ENCODE results near the gene COLEC12.

COLEC12 gene

GRCh38 chr18:473802-474201, 26.7 kb downstream of the COLEC12 start:
- DNase-seq (ENCODE audit: low spot score), result no peak

DNA sequence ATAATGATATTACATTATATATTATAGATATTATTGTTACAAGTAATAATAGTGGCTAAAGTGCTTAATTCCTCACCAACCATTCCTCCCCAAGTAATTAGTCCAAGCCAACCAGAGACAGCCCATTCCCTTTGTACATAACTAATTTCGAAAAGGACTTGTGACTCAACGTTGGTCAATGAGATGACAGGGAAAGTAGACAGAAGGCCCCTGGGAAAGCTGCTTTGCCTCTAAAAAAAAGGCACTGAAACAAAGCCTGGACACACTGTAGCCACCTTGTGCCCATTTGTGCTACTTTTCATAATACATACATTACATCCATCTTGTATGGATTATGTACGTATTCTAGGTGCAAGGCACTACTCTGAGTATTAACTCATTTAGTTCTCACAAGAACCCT, 28.8 kb downstream of the COLEC12 start:
- no peak for DNase-seq (ENCODE audit: low spot score)

DNA sequence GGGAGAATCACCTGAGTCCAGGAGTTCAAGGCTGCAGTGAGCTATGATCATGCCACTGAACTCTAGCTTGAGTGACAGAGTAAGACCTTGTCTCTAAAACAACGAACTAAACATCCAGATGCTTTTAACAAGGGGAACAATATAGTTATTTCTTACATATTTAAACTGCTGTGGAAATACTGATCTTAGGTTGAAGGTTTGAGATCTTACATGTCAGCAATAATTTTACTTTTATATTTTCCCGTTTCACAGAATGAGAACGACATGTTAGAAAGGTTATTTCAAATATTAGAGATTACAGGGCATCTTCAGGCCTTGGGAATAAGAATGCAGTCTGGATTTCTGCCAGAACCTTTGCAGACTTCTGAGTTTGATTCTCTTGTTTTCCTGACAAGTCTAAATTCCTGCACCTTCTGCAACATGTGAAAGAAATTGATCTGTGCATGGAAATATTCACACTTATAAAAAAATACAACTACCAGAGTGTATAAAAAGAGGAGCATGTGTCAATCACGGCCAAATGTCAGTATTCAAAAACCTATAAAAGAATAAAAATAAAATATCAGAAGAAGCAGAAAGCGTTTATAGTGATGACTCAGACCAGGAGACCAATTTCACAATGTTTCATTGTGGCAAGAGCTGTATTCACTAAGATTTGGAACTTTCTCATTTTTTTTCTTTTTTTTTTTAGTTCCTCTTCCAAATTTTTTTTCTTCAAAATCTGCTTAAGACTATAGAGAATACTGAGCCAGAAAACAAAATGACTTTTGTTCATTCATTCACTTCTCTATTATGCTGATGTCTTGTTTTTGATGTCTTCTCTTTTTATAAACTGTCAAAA, 29.6 kb downstream of the COLEC12 start:
- DNase-seq (ENCODE audit: low spot score), result no peak

- DNase-seq (ENCODE audit: low spot score), result no peak
Observed at GRCh38 chr18:468955-469790, 31.3 kb downstream of the COLEC12 start.

- DNase-seq (ENCODE audit: low spot score), result no peak
Observed at GRCh38 chr18:463827-464541, 36.5 kb downstream of the COLEC12 start.

DNA sequence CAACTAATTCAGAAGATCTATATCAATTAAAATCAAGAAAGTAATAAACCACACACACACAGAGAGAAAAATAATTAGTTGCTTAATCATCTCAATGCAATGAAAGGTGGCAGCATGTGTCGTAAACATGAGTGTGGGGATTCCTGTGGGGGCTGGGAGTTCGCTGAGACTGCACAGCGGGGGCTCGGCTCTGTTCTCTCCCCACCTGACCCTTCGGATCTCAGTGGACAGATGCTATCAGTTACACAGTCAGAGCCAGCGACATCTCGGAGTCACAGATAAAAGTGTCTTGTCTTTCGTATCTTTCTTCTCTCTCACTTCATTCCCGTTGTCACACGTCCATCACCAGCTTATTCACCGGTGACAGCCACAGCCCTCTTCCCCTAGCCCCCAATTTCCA, 37.1 kb downstream of the COLEC12 start:
- no peak for DNase-seq (ENCODE audit: low spot score)

DNA sequence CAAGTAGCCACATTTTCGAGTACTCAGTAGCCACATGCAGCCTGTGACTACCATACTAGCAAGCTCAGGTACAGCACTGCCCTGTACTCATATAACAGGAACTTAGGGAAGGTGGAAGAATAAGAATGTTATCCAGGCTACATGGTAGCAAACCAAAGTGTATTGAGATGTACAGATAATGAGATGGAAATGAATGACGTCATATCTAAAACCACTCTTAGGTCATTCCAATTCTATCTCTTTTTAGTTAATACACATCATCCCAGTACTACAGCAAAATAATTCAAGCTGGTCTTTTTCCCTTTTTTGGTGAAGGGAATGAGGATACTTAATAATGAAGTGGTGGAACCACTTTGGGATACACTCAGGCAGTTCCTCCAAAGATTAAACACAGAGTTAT, 38.7 kb downstream of the COLEC12 start:
- no peak for DNase-seq (ENCODE audit: low spot score)

DNA sequence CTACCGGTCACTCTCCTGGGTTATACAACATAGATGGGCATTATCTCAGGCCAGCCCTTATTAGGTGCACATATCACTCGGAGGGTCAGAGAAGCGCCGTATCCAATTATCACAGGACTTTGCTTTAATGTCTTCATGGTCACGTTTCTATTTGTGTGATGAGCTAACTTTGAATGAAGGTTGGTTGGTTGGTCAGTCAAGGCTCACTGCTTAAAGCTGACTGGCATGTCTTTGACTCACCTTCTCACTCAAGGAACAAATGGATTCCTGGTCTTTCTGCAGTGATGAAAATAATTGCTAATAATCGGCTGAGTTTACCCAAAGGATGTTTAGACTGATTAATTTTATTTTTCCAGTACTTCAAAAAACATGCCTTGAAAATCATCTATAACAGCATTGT, 39.7 kb downstream of the COLEC12 start:
- no peak for DNase-seq (ENCODE audit: low spot score)

GRCh38 chr18:459814-460593, 40.5 kb downstream of the COLEC12 start:
- DNase-seq (ENCODE audit: low spot score), result no peak

- DNase-seq (ENCODE audit: low spot score), result no peak
Observed at GRCh38 chr18:457521-458412, 42.7 kb downstream of the COLEC12 start.

DNA sequence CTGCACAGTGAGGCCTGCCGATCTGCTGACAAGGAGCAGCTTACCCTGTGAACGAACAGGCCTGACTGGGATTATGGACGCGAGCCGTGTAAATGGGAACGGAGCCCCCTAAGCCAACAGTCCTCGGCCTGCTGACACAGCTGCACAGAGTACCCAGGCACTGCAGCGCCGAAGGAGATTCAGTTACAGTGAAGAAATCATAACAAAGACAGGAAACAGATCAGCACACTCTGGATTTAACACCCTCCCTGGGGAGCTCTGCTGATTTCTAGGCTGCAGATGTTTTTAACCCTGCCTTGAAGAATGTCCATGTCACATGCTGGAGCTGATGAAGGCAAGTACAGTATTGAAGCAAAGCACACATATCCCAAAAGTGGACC, 43.4 kb downstream of the COLEC12 start:
- DNase-seq (ENCODE audit: low spot score), result no peak

DNA sequence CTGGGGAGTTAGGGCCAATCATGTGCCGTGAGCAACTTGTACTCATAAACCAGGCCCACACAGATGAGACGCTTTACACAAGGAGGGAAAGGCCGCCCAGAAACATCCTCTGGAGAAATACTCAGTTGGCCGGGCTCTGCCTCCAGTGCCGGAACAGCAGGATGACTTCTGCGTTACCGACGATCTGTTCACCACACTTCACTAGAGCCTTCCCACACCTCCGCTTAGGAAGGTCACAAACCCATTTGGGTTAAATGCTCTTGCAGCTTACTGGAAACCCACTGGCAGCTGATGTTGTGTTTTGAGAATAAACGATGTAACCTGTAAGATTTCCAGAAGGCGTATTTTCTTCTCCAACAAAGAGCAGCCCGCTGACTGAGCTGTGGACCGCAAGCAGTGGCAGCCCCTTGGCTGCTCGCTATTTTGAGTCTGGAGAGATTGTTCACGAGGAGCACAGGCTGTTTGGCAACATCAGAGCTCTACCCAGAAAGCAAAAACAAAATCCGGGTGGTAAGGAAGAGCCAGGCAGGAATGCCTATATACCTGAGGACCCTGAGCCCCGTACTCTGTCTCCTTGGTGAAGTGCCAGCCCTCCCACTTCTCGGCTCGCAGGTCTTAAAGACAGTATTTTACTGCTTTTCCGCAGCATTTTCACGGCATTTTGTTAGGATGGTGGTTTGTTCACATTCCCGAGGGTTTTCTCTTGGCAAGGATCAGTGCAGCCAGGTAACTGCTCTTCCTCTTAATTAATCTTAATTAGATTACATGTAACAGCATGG, 44.0 kb downstream of the COLEC12 start:
- DNase-seq (ENCODE audit: low spot score), result no peak

DNA sequence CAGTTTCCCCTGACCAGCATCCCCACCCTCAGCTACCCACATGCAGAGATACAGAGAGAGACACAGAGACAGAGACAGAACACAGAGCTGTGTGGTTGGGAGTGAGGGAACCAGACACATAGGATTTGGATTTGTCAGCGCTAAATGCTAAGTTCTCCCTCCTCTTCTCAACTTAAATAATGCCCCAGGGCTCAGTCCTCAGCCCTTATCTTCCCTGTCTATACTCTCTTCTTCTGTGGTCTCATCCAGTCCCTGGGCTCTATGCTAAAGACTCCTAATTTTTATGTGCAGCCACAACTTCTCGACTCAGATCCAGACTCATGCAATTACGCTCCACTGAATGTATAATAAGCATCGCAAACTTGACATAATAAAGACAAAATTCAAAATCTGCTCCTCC, 47.1 kb downstream of the COLEC12 start:
- DNase-seq (ENCODE audit: low spot score), result no peak

DNA sequence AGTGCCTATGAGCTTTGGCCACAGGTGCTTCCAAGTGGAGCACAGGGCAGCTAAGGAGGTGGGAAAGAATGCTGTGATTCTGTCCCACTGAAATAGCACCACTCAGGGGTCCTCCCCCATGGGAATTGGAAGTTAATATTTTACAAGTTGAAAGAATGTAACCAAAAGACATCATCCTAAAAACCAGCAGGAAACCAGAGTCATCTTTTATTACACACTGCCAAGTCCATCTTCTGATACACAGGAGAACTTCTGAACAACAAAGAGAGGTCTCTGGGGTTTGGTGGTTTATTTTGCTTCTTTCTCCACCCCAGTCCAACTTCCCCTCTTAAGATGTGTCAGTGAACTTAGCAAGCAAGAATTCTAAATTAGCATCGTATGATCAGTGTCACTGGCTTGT, 47.7 kb downstream of the COLEC12 start:
- DNase-seq (ENCODE audit: low spot score), result no peak

GRCh38 chr18:449374-449773, 51.1 kb downstream of the COLEC12 start:
- DNase-seq (ENCODE audit: low spot score), result no peak

DNA sequence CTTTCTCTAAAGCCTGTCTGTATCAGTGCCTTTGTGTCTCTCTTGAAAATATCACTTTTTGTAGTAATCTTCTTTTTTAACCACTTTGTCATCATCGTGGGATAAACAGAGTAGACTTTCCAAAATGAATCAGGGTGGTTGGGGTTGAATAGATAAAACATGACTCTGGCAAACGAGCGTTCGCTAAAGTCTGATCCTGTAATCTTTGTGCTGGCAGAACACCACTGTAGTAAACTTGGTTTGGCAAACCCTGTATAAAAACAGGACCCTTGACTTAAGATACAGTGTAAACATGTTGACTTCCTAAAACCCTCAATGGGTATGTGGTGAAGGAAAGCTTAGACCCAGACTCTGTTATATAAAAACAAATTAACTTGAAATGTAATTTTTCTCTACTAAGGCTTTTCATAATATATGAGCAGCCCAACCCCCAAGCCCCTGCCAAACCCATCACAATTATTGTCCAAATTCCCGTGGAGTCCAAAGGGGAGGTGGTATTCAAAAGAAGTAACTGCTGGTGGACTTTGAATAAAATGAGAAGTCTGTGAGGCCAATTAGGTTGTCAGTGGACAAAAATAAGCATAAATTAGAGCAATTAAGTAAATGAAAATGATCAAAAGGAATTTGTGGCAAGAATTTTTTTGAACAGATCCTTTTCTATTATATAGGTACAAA, 52.2 kb downstream of the COLEC12 start:
- DNase-seq (ENCODE audit: low spot score), result no peak

GRCh38 chr18:446941-447560, 53.5 kb downstream of the COLEC12 start:
- no peak for DNase-seq (ENCODE audit: low spot score)

- DNase-seq (ENCODE audit: low spot score), result no peak
Observed at GRCh38 chr18:445055-445454, 55.4 kb downstream of the COLEC12 start.

DNA sequence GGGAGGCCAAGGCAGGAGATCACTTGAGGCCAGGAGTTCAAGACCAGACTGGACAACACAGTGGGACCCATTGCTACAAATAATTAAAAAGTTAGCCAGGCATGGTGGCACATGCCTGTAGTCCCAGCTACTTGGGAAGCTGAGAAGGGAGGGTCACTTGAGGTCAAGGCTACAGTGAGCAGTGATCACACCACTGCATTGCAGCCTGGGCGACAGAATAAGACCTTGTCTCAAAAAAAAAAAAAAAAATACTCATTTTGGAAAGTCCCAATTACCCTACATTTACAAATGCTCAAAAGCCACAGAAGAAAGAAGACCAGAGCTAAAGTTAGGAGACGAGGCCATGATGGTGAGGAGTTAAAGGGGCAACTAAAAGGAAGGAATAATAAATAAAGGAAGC, 61.9 kb downstream of the COLEC12 start:
- DNase-seq (ENCODE audit: low spot score), result no peak
